ENCODE measurements around the gene AGBL1.

AGBL1 gene

DNA sequence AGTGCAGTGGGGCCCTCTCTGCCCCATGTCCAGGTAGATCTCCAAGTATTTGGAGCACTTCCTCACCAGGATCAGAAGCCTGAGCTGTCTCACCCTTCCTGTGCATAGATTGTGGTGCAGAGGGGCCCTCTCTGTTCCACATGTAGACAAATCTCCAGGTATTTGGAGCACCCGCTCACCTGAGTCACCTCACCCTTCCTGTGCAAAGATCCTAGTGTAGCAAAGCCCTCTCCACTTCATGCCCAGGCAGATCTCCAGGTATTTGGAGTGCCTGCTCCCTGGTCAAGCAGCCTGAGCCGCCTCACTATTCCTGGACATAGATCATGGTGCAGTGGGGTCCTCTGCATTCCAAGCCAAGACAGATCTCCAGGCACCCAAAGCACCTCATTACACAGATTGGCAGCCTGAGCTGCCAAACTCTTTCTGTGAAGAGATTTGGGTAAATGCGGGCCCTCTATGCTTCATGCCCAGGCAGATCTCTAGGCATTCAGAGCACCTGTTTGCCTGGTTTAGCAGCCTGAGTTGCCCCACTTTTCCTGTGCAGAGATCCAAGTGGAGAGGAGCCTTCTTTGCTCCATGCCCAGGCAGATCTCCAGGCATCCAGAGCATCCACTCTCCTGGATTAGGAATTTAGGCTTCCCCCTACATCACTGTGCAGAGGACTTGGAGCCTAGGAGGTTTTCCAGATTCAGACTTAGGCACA is 249.8 kb downstream of the AGBL1 start:
- DNase-seq: no peak

DNA sequence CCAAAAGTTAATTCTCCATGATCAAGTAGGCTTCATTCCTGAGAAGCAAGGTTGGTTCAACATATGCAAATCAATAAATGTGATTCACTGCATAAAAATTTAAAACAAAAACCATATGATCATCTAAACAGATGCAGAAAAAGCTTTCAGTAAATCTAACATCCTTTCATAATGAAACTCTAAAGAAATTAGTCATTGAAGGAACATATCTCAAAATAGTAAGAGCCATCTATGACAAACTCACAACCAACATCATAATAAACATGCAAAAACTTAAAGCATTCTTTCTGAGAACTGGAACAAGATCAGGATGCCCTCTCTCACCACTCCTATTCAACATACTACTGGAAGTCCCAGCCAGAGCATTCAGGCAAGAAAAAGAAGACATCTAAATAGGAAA is 254.1 kb downstream of the AGBL1 start:
- no peak for DNase-seq

DNA sequence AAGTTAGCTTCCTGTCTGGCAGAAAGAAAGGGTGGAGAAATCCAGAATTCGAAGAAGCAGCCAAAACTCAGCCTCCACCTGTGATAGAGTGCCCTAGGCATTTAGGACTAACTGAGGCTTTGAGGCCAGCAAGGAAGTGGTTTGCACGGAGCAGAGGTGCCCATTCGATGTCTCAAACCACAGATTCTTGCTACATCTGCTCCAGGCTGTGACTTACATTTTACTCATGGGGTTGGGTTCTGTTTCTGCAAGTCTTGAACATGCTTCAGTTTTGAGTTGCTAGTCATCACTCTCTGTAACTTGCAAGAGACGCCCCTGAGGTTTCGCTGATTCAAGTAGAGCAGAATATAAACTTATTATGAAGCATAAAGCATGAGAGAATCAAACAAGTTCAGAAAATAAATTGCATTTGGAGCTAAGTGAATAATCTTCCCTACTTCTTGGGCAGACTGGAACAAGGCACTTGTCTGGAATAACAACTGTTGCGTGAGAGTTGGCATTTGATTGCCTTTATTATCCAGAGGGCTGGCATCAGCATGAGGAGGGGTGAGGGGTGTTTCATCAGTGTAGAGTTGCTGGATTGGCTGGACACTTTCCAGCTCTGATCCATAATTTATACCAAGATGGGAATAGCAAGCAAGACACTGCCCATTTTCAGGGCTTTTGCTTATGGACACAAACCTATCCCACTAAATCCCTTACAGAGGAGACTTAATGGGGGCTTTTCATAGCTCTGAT is 256.5 kb downstream of the AGBL1 start:
- no peak for DNase-seq

DNA sequence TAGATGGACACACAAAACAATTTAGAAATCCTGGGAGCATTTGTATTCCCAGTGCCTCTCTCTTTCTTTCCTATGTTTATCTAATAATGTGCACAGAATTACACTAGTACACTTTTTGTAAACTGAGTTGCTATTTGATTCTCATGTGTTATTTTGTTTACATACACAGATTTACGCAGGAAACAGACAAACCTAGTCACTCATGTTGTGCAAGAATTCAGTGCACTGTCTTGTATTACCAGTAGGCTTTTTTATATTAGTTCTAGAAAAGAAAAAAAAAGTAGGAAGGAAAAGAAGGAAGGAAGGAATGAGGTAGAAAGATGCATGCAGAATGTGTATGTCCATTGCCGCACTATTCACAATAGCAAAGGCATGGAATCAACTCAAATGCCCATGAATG is 257.4 kb downstream of the AGBL1 start:
- no peak for DNase-seq

DNA sequence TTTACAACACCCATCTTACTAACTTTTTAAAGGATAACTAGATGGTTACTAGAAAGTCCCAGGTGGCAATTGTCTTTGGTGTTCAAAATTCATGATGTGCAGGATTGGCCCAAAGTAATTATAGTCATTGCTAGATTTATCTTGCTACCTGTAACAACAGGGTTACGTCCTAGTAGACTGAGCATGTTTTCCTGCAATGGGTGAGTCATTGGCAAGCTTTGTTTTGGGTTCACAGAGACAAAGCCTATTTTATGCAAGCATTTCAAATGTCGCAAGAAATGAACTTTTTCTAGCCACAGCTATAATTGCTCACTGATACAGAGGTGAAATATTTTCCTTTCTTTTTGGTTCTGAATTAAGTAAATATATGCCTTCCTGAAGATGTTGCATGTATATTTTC is 267.6 kb downstream of the AGBL1 start:
- no peak for DNase-seq

DNA sequence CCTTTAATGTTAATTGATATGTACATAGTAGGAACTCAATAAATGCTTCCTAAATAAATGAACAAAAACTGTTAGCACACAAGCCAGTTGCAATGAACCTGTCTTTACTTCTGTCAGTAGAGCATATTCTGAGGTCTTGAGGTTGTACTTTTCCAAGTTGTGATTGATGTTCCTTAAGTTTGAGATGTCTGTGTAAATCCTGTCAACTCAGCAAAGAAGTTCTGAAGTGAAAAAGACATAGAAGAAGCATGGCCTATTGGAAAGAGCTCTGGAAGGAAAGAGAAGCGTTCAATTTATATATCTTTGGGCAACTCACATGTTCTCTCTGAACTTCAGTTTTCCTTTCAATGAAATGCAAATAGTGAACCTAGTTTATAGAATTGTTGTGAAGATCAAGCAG is 269.9 kb downstream of the AGBL1 start:
- DNase-seq: no peak

DNA sequence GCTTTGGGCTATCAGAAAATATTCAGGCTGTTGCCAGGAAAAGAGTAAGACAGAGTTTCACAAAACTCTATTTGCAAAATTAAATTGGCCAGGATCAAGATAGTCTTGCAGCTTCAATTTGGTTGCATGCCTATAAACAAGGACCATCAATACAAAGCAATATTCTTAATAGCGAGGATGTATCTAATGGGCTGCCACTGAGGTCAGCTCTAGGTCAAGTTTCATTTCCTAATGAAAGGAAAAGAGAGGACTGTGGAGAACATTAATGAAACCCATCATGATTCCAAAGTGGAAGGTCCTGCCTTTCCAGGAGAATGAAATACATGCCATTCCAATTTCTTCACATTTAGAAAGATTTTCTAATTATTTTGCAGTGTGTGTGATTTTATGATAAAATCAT is 273.5 kb downstream of the AGBL1 start:
- no peak for DNase-seq

DNA sequence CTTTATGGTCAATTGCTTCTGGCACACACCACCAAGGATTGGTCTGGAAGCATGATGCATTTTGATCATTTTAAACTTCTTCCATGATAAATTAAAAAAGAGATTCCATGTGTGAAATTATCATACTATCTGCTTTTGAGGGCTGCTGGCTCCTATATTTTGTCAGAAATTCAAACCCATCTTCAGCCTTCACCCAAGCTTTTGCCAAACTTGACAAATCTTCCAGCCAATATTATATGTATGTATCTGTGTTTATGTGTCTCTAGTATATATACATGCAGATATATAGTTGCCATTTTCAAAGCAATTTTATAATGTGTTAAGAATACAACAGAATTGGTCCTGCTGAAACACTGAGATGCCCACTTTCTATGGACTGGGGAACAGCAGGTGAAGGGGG is 275.7 kb downstream of the AGBL1 start:
- DNase-seq: no peak

DNA sequence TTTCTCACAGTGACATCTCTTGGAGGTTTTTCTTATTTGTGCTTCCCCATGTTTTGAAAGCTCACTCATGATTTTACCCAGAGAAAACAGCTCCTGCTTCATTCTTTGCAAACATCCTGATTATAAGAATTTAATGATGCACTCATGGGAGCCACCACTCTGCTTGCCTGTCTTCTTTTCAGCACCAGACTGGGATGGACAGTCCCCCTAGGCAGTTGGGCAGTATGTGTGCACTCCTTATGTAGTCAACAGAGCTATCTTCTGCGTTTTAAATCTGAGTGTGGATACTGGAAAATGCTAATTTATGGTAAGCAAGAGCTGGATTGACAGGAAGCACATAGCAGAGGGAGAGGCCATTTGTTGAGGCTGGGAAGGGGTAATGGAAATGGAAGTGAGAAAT is 276.1 kb downstream of the AGBL1 start:
- no peak for DNase-seq

DNA sequence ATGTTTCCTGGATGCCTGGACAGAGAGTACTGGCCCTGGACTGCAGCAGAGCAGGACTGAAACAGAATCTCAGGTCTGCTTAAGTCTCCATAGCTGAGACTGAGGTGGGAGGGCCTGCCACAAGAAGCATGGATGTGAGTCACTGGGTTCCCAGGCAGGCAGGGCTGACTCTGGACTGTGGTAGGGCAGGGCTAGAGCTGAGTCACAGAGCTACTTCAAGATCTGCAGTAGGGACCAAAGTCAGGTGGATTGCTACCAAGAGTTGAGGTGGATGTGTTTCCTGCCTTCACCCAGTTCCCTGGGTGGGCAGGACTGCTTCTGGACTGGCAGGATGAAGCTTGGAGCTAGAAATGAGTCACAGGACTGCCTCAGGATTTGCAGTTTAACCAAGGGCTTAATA is 282.9 kb downstream of the AGBL1 start:
- DNase-seq: no peak

DNA sequence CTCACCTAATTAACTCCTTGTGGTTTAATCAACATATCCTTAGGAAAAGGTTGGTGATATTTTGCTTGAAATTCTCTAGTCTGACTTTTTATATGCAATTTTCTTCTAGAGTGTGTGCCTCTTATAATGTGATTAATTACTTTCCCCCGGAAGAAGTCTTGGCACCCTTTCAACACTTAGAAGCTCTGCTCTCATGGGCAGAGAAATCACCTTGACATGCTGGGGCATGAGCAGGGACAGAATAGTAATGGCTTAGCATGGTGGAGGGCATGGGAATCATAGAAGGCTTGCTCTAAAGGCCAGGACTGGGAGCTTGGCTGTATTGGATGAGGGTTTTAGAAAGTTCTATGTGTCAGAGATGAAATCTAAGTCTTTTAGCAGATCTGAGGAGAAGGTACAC is 293.5 kb downstream of the AGBL1 start:
- DNase-seq: no peak

DNA sequence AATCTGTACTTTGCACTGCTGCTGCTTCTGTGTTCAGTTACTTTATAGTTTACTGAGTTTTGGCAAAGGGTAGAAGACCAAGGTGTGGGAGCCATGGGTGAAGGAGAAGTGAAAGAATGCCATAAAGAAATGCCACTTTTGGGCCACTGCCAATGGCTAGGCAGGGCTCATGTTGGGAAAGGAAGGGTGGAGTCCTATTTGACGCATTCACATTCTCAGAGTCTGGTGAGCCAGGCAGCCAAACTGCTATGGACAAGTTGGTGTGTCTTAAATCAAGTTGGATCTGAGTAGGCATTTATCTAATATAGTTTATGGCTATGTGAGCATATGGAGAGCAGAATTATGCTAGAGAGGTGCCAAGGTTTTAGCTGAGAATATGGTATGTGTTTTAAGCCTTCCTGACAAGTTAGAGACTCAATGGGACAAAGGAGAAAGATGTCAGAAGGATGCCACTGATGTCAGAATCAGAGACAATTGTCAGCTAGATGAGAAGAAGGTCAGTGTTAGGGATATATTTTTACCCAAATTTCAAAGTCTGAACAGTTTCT is 296.1 kb downstream of the AGBL1 start:
- no peak for DNase-seq

DNA sequence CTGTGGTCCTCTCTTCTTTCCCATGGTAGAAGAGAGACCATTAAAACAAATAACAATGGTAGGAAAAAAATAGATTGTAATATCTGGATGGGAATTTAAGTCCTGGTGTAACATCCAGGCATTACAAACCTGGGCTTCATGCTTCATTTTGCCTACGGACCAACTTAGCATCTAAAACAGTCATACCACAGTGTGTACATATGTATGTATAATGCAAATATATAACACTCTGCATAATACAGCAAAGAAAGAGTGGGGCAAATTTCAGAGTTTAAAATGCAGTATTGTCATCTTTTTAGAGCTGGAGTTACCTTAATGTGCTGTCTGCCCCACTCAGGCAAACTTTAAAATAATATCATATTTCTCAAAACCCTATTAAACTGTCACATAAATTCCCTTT is 298.2 kb downstream of the AGBL1 start:
- no peak for DNase-seq

DNA sequence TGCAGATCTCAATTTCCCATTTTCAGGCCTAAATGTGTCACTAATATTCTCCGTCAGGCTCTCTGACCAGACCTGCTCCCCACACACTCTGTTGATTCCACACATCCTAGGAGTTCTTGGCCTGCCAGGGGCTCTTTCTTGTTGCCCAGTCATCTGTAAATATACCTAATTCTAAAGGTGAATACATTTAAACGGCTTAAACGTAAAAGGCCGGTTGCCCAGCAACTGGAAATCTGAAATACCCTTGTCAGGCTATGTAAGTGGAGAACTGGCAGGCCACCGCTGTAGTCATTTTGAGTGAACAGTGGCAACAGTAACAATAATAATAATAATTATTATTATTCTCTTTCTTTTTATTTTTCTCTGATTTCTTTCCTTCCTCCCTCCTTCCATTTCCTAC is 302.7 kb downstream of the AGBL1 start:
- no peak for DNase-seq

DNA sequence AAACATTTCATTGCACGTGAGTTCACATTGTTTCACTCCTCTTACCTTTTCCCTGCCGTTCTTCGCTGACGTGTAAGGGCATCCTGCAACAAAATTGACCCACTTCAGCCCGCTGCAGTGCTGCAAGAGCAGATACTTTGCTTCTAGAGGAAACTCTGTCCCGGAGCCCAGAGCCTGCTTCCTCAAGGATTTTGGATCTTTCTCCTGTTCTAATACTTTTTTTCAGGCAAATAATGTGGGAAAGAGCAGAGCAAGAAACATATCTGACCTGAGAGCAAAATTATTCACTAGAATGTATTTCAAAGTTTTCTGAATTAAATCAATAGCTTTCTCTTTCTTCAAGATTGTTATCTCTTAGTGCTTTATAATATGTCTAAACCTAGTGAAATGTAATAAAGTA is 303.9 kb downstream of the AGBL1 start:
- DNase-seq: no peak

DNA sequence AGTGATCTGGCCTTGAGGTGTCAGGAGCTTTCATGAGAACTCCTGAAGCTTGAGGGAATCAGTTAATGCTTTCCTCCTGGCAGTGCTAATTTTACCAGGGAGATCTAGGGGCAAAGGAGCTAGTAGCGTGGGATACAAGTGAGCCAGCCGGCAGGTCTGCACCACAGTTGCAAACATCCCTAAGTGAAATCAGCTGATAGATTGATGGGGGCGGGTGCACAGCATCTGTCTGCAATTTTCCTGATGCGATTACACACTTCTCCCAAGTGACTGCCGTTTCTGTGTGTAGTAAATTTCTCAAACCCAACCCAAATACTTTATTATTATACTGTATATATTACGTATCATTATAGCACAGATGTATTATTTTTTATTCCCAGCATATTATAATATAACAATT is 304.5 kb downstream of the AGBL1 start:
- DNase-seq: no peak

DNA sequence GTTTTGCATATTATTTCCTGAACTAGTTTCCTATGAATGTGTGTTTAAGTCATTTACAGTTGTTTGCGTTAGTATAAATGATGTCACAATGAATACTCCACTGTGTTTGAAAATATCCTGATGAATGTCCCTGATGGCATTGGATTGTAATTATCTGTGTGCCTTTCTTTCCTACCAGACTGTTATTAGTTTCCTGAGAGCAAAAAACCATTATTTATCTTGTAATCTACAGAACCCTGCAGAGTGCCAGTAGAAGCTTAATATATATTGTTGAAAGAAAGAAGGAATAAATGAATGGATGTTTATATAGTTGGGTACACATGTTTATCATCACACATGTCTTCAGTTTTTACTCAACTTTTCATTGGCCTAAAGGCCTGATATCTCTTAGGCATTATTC is 312.6 kb downstream of the AGBL1 start:
- no peak for DNase-seq

DNA sequence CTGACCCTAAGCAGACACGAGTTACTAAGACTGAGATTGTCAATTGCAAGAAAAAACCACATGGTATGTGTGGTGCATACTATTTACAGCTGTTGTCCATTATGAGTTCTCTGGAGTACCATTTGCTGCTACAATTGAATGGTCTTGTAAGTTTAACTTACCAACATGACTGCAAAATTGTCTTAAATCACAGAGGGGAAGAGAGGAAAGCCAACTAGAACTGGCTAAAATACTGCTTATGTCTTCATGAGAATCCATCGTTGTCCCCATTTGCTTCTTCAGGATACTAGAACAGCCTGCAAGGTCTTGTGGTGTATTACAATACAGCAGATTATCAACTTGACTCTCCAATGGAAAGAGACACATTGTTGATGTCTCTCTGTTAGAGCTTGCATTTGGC is 313.2 kb downstream of the AGBL1 start:
- DNase-seq: no peak

DNA sequence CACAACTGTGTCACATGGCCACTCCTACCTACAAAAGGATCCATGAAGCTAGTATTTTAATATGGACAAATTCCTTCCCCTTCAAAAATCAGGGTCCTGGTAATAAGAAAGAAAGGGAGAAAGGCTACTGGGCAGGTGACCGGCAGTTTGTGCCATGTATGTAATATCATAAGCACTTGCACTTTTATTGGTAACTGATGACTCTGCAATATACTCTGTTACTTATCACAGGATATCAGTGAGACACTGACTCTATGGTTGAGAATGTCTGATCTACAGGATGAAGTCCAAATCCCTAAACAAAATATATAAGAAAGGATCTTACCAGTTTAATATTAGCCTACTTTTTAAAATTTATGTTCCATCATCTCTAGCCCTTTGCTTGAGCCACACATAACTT is 315.2 kb downstream of the AGBL1 start:
- no peak for DNase-seq

DNA sequence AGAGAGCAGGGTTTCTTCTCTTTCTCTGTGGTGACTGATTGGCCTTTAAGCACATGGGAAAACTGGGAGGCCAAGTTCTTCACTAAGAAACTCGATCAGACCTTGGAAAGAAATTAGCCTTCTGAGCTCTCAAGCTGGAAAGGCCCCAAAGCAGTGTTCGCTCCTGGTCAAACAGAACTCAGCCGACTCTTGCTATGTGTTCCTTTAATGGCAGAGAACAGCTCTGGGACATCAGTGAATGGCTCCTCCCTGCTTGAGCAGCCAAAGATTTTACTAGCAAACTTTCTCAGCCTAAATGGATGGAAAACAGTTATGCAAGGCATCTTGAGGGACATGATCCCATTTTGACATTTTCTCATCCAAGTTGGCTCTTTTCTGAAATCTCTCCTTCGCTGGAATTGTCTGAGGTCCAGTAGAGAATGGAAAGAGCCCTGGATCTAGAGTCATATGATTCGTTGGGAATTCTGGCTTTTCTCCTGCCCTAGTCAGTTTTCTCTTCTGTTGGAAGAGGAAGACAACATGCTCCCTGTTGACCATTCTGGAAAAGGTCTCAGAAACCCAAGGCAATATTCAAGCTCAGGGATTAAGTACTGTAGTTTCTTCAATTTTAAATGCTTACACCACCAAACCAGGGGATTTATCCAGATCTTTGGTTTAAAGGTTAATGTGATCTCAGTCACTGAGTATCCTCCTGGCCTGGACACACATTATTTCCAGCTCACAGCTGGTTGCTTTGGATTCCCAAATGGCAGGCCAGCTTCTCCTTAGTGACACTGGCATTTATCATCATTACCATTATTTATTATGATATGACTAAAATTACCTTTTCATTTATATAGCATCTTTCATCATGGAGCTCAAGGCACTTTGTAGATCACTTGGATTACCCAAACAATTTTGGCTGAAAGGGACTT is 319.6 kb downstream of the AGBL1 start:
- no peak for DNase-seq

DNA sequence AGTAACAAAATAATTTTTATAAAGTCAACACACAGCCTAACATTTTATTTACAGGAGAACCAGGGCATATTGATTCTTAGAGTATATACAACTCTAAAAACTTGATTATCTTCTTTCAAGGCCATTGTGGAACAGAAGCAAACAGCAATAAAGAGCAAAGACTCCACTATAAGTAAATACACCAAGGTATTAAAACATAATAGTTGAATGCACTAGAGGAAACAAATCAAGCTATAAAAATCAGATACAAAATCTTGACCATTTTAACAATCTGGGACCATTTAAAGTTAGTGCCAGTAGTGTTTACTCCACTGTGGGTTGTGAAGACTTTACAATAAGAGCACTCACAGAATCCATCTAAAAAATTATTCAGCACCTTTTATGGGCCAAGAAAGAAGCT is 323.6 kb downstream of the AGBL1 start:
- no peak for DNase-seq

DNA sequence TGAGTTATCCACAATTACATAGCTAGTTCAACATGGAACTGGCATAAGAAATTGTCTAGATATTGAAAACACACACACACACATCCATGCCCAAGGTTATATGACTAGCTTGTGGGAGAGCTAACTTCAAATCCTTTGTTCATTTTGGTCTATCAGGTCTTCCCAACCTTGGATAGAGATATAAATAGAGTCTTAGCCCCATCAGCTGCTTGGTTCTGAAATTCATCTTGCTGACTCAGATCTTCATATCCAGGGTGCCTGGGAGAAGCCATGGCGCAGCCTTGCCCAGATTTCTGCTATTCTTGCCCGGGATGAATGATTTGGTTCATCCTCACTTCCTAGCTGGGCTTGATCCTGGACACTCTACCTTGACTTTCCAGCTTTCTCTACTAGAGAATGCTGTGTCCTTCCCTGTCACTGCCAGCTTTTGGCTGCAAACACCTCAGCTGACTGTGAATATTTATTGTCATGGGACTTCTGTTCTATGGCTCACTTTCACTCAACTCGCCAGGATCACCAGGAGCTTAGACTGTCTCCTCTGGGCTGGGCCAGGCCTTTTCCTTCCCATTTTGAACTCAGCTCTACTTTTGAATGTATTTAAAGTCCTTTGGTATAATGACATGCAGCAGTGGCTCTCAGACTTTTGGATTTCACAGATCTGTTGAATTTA is 324.4 kb downstream of the AGBL1 start:
- no peak for DNase-seq

DNA sequence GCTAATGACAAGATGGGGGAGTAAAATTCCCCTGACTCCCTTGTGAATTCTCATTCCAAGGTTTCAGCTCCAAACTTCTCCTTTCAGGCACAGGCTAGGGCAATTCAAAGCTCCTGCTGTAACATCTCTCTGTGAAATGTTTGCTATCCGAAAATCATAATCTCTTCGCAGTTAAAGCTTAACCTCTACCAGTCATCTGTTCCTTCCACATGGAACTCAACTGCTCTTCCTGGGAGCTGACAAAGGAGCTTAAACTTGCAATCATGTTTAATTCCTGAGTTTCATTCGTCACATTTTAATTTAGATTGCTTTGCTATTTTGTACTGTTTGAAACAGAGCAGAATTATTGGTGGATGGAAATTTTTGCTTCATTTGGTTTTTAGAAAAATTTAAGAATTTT is 328.6 kb downstream of the AGBL1 start:
- no peak for DNase-seq
